GM23338 (cell line): ENCODE data around the gene PORCN. TPM values are rescaled to one million over a fixed set of nuclear protein-coding genes. Genes with fewer than 3 reads are reported as not detected.

Experiments used
- ATAC-seq: fragments of 200-7000 bp; cut with Tn5 transposase; 3 replicates; pipeline ENCODE4 v1.9.1; 2020
- DNase-seq: peaks from one replicate; pipeline ENCODE4 v3.0.0-alpha.2; 2015; ENCODE audit warnings: low spot score
- H2AFZ ChIP-seq: fragments of 200-600 bp; sonication (generic); 2 replicates; pipeline ENCODE4 v1.8.0; 2016; ENCODE audit warnings: antibody characterized with exemption, mild to moderate bottlenecking, moderate library complexity
- H3F3A ChIP-seq: fragments of 200-600 bp; sonication (generic); replicated peaks from 2 replicates; pipeline ENCODE4 v1.8.0; 2017; ENCODE audit warnings: antibody characterized with exemption, mixed run types, low read depth
- H3K27ac ChIP-seq: fragments of 200-600 bp; sonication (generic); 2 replicates; pipeline ENCODE4 v1.6.1; 2016; ENCODE audit warnings: low read depth
- H3K27me3 ChIP-seq: fragments of 200-600 bp; sonication (generic); 2 replicates; pipeline ENCODE4 v1.8.0; 2016; ENCODE audit warnings: mild to moderate bottlenecking, mixed run types, moderate library complexity; ENCODE audit not compliant: insufficient read depth
- H3K36me3 ChIP-seq: fragments of 200-600 bp; sonication (generic); 2 replicates; pipeline ENCODE4 v1.8.0; 2016; ENCODE audit warnings: mild to moderate bottlenecking; ENCODE audit not compliant: insufficient read depth
- H3K4me1 ChIP-seq: fragments of 200-600 bp; sonication (generic); 2 replicates; pipeline ENCODE4 v1.8.0; 2016; ENCODE audit warnings: mild to moderate bottlenecking, moderate library complexity; ENCODE audit not compliant: insufficient read depth
- H3K4me2 ChIP-seq: fragments of 200-600 bp; sonication (generic); 2 replicates; pipeline ENCODE4 v1.7.1; 2017; ENCODE audit warnings: mixed run types
- H3K4me3 ChIP-seq: fragments of 200-600 bp; sonication (generic); 2 replicates; pipeline ENCODE4 v1.6.1; 2016; ENCODE audit warnings: mixed run types
- H3K79me2 ChIP-seq: fragments of 200-600 bp; sonication (generic); replicated peaks from 2 replicates; pipeline ENCODE4 v1.8.0; 2017; ENCODE audit warnings: mild to moderate bottlenecking; ENCODE audit not compliant: insufficient read depth
- H3K9me2 ChIP-seq: fragments of 200-600 bp; sonication (generic); 2 replicates; pipeline ENCODE4 v1.8.0; 2017; ENCODE audit not compliant: insufficient read depth
- H4K20me1 ChIP-seq: fragments of 200-600 bp; sonication (generic); replicated peaks from 2 replicates; pipeline ENCODE4 v1.8.0; 2017; ENCODE audit warnings: mild to moderate bottlenecking; ENCODE audit not compliant: insufficient read depth
- H3K27ac Mint-ChIP-seq: 2 replicates; pipeline ENCODE4 v1.8.0; 2020; ENCODE audit warnings: inconsistent platforms, mild to moderate bottlenecking, moderate library complexity, mixed read lengths
- H3K27me3 Mint-ChIP-seq: 3 replicates; pipeline ENCODE4 v1.8.0; 2022; ENCODE audit warnings: low read depth, mild to moderate bottlenecking, moderate library complexity, mixed read lengths, inconsistent platforms; ENCODE audit not compliant: insufficient read depth, poor library complexity
- H3K36me3 Mint-ChIP-seq: 3 replicates; pipeline ENCODE4 v1.8.0; 2021; ENCODE audit warnings: low read depth, mild to moderate bottlenecking, inconsistent platforms, moderate library complexity, mixed read lengths
- H3K4me1 Mint-ChIP-seq: 3 replicates; pipeline ENCODE4 v1.8.0; 2020; ENCODE audit warnings: mild to moderate bottlenecking, inconsistent platforms, mixed read lengths
- H3K4me3 Mint-ChIP-seq: 3 replicates; pipeline ENCODE4 v1.8.0; 2021; ENCODE audit warnings: moderate library complexity, mild to moderate bottlenecking, inconsistent platforms, mixed read lengths
- H3K9me3 Mint-ChIP-seq: 3 replicates; pipeline ENCODE4 v1.8.0; 2020; ENCODE audit warnings: moderate library complexity, mild to moderate bottlenecking, inconsistent platforms, mixed read lengths
- CREB1 ChIP-seq: fragments of 250-450 bp; sonication (Bioruptor Pico); IDR thresholded peaks from 2 replicates; pipeline ENCODE4 v1.5.0; 2020; ENCODE audit warnings: low read depth, mild to moderate bottlenecking, moderate library complexity
- EZH2 ChIP-seq: fragments of 200-600 bp; sonication (generic); IDR thresholded peaks from one replicate; pipeline ENCODE4 v1.8.0; 2017; ENCODE audit warnings: antibody characterized with exemption, mild to moderate bottlenecking, low read depth; ENCODE audit not compliant: unreplicated experiment
- EZH2phosphoT487 ChIP-seq: fragments of 200-600 bp; sonication (generic); IDR thresholded peaks from one replicate; pipeline ENCODE4 v1.8.1; 2018; ENCODE audit warnings: antibody characterized with exemption; ENCODE audit not compliant: unreplicated experiment
- JUNB ChIP-seq: IDR thresholded peaks from one replicate; pipeline ENCODE4 v1.6.1; 2016; ENCODE audit warnings: antibody characterized with exemption; ENCODE audit not compliant: unreplicated experiment
- POLR2AphosphoS5 ChIP-seq: IDR thresholded peaks from 2 replicates; pipeline ENCODE4 v1.6.1; 2016; ENCODE audit warnings: antibody characterized with exemption, low read depth
- ZNF331 ChIP-seq: fragments of 250-450 bp; sonication (Bioruptor Pico); IDR thresholded peaks from 2 replicates; pipeline ENCODE4 v1.5.0; 2020; ENCODE audit warnings: low read depth, mild to moderate bottlenecking, moderate library complexity
- polyA plus RNA-seq: library from polyadenylated mRNA; unstranded; fragments of >200 nt; fragmentation: Nextera tagmentation; extraction: Ambion mirVana; gene quantifications from 2 replicates; pipeline ENCODE4 v1.2.1, GENCODE V29; 2016
- total RNA-seq: library from RNA; depleted of rRNA; stranded (reverse); fragments of >200 nt; shearing (Covaris generic); gene quantifications from 2 replicates; pipeline ENCODE4 v1.2.3, GENCODE V29; 2014
- TF ChIP-seq, protein P1 (sequence below): fragments of 250-450 bp; sonication (Bioruptor Pico); IDR thresholded peaks from 2 replicates; pipeline ENCODE4 v1.5.0; 2020; ENCODE audit warnings: mild to moderate bottlenecking, moderate library complexity
- TF ChIP-seq, protein P2 (sequence below): IDR thresholded peaks from one replicate; pipeline ENCODE4 v1.6.1; 2018; ENCODE audit warnings: antibody characterized with exemption; ENCODE audit not compliant: unreplicated experiment

Gene PORCN
- total and polyA plus RNA-seq, 2 experiments from 2014 or later = 19.4 to 28.5 TPM

- TF ChIP-seq, protein P1, sequence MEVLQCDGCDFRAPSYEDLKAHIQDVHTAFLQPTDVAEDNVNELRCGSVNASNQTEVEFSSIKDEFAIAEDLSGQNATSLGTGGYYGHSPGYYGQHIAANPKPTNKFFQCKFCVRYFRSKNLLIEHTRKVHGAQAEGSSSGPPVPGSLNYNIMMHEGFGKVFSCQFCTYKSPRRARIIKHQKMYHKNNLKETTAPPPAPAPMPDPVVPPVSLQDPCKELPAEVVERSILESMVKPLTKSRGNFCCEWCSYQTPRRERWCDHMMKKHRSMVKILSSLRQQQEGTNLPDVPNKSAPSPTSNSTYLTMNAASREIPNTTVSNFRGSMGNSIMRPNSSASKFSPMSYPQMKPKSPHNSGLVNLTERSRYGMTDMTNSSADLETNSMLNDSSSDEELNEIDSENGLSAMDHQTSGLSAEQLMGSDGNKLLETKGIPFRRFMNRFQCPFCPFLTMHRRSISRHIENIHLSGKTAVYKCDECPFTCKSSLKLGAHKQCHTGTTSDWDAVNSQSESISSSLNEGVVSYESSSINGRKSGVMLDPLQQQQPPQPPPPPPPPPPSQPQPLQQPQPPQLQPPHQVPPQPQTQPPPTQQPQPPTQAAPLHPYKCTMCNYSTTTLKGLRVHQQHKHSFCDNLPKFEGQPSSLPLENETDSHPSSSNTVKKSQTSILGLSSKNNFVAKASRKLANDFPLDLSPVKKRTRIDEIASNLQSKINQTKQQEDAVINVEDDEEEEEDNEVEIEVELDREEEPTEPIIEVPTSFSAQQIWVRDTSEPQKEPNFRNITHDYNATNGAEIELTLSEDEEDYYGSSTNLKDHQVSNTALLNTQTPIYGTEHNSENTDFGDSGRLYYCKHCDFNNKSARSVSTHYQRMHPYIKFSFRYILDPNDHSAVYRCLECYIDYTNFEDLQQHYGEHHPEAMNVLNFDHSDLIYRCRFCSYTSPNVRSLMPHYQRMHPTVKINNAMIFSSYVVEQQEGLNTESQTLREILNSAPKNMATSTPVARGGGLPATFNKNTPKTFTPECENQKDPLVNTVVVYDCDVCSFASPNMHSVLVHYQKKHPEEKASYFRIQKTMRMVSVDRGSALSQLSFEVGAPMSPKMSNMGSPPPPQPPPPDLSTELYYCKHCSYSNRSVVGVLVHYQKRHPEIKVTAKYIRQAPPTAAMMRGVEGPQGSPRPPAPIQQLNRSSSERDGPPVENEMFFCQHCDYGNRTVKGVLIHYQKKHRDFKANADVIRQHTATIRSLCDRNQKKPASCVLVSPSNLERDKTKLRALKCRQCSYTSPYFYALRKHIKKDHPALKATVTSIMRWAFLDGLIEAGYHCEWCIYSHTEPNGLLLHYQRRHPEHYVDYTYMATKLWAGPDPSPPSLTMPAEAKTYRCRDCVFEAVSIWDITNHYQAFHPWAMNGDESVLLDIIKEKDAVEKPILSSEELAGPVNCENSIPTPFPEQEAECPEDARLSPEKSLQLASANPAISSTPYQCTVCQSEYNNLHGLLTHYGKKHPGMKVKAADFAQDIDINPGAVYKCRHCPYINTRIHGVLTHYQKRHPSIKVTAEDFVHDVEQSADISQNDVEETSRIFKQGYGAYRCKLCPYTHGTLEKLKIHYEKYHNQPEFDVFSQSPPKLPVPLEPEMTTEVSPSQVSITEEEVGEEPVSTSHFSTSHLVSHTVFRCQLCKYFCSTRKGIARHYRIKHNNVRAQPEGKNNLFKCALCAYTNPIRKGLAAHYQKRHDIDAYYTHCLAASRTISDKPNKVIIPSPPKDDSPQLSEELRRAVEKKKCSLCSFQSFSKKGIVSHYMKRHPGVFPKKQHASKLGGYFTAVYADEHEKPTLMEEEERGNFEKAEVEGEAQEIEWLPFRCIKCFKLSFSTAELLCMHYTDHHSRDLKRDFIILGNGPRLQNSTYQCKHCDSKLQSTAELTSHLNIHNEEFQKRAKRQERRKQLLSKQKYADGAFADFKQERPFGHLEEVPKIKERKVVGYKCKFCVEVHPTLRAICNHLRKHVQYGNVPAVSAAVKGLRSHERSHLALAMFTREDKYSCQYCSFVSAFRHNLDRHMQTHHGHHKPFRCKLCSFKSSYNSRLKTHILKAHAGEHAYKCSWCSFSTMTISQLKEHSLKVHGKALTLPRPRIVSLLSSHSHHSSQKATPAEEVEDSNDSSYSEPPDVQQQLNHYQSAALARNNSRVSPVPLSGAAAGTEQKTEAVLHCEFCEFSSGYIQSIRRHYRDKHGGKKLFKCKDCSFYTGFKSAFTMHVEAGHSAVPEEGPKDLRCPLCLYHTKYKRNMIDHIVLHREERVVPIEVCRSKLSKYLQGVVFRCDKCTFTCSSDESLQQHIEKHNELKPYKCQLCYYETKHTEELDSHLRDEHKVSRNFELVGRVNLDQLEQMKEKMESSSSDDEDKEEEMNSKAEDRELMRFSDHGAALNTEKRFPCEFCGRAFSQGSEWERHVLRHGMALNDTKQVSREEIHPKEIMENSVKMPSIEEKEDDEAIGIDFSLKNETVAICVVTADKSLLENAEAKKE = no peak
- TF ChIP-seq JUNB = no peak
- TF ChIP-seq, protein P2, sequence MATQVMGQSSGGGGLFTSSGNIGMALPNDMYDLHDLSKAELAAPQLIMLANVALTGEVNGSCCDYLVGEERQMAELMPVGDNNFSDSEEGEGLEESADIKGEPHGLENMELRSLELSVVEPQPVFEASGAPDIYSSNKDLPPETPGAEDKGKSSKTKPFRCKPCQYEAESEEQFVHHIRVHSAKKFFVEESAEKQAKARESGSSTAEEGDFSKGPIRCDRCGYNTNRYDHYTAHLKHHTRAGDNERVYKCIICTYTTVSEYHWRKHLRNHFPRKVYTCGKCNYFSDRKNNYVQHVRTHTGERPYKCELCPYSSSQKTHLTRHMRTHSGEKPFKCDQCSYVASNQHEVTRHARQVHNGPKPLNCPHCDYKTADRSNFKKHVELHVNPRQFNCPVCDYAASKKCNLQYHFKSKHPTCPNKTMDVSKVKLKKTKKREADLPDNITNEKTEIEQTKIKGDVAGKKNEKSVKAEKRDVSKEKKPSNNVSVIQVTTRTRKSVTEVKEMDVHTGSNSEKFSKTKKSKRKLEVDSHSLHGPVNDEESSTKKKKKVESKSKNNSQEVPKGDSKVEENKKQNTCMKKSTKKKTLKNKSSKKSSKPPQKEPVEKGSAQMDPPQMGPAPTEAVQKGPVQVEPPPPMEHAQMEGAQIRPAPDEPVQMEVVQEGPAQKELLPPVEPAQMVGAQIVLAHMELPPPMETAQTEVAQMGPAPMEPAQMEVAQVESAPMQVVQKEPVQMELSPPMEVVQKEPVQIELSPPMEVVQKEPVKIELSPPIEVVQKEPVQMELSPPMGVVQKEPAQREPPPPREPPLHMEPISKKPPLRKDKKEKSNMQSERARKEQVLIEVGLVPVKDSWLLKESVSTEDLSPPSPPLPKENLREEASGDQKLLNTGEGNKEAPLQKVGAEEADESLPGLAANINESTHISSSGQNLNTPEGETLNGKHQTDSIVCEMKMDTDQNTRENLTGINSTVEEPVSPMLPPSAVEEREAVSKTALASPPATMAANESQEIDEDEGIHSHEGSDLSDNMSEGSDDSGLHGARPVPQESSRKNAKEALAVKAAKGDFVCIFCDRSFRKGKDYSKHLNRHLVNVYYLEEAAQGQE = no peak
These were observed 34.2 kb upstream of the PORCN start (continued) for GRCh38 chrX:48474581-48474980.

DNA sequence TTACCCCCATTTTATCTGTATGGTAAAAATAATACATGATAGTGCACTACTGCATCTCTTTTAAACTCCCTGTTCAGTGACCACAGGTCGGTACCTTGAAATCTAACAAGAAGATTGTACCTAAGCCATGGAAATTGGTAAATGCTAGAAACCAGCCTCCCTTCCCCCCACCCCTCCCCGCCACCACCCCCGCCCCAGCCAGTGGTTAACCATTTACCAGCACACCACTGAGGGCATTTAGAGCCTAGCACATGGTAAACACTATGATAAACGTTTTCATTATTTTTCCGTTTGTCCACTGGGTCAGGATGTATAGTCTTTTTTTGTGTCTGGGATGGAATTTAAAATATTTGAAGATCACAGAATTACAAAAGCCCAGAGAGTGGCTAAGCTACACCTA, 33.5 kb upstream of the PORCN start:
- Histone ChIP-seq H3K9me2 (no peaks in the 10 kb centered on the region), H3K36me3 (no peaks in the 10 kb centered on the region), H3K4me1 (peaks cover 4% of the 10 kb centered on the region; the same call in 1 of the 2 replicates), H3F3A (no peaks in the 10 kb centered on the region), H3K4me3 (peak overlapping the region; percentile 73), H3K79me2 (peaks cover 16% of the 10 kb centered on the region), H2AFZ (peak overlapping the region; percentile 80; the same call in 1 of the 2 replicates), H3K27me3 (no peaks in the 10 kb centered on the region), H4K20me1 (no peaks in the 10 kb centered on the region), H3K27ac (no peak overlapping the region), H3K4me2 (peak overlapping the region; percentile 85)
- peaks cover 6% of the 10 kb centered on the region for H3K27me3 Mint-ChIP-seq
- H3K4me3 Mint-ChIP-seq = peak overlapping the region; percentile 89
- H3K27ac Mint-ChIP-seq = no peak overlapping the region; the same call in 1 of the 2 replicates
- ATAC-seq (no peak), DNase-seq (no peak)
- peaks cover 41% of the 10 kb centered on the region for H3K4me1 Mint-ChIP-seq
- H3K36me3 Mint-ChIP-seq = peaks cover 7% of the 10 kb centered on the region; the same call in 2 of the 3 replicates
- H3K9me3 Mint-ChIP-seq = no peaks in the 10 kb centered on the region; the same call in 1 of the 3 replicates
- TF ChIP-seq CREB1 (CRISPR knock-in tag) = no peak
- no peak for TF ChIP-seq EZH2
- no peak for TF ChIP-seq ZNF331 (CRISPR knock-in tag)
- no peak for TF ChIP-seq JUNB
- TF ChIP-seq EZH2phosphoT487 = no peak
- no peak for TF ChIP-seq POLR2AphosphoS5
